GM19025 (cell line): ENCODE data around the gene KRT85.
"Not testable (repeated sequence)": the region's sequence is repeated elsewhere in the genome, so short reads cannot be mapped to it uniquely, and the experiment has no call there.

Source experiments
- ATAC-seq: cut with Tn5 transposase; IDR thresholded peaks from one replicate; pipeline ENCODE4 v1.9.1; 2021; ENCODE audit warnings: mild to moderate bottlenecking, low read depth, moderate library complexity; ENCODE audit not compliant: unreplicated experiment

KRT85 gene

DNA sequence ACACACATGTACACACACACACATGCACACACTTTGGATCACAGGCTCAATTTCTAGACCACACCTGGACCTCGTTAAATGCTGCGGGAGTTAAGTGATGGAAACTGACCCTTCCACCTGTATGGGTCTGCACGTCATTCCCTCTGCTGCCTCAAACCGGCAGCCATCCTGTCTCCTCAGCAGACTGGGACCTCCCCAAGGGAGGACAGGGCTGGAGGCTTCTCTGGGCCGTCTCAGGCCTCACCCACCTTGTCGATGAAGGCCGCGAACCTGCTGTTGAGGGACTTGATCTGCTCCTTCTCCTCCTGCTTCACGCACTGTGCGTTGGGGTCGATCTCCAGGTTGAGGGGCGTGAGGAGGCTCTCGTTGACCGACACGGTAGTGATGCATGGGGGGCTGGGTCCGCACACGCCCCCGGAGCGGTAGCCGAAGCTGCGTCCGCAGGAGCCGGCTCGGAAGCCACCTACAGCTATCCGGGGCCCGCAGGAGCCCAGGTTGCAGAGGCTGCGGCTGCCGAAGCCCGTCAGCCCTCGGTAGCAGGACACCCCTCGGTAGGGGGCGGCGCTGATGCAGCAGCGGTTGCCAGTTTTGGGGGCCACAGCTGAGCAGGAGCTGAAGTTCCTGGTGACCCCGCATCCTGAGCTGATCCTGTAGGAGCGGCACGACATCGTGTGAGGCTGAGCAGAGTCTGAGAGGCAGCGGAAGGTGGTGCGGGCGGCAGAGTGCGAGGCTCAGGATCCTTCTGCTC, at the start of gene KRT85:
KRT85 (minus strand) TSS at position 744 of the 748 bp plus-strand sequence; CDS start at position 668, 76 bp downstream.
- ATAC-seq, result no peak

DNA sequence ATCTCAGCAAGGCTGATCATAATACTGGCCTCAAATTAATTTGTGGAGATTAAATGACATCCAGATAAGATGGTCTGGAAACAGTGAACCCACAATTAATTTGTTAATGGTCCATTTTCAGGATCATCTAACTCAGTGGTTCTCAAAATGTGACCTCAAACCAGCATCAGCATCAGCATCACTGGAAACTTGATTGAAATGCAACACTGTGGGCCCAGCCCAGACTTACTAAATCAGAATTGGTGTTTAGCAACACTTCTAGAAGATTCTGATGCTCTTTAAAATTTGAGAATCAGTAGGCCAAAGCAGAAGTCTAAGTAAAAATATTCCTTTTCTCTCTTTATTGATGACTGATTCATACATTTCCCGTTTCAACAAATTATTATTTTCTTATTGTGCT, 49.5 kb upstream of the KRT85 start:
- ATAC-seq, result no peak

DNA sequence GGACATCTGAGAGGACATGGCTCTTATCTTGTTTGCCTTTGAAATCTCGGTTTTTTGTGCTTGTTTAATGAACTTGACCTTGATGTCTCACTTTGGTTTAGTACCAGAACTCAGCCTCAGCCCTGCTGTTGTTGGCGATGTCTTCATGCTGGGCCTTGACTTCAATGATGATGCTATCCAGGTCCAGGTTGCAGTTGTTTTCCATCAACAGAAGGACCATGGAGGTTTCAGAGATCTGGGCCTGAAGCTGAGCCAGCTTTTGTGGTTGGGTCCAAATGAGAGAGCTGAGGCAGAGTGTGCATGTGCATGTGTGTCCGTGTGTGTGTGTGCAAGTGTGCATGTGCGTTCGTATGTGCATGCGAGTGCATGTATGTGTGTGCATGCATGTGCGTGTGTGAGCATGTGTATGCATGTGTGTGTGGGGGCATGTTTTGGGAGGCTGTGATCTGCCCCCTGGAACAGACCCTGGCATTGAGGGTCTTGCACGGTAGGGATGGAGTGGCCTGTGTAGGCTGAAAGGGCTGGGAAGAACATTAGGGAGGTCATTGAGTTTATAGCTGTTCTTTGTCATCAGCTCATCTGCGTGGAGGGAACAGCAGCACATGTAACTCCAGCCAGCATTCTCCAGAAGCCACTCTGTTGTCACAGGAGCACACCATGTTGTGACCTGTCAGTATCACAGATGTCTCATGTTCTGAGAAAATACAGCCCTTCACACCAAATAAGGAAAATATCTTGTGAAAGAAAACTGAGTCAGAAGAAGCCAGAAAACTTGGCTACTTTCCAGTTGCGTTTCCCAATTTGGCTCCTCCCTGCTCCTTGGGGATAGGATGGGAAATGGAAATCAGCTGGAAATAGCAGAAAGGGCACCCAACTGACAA, 48.8 kb upstream of the KRT85 start:
- ATAC-seq, result no peak

DNA sequence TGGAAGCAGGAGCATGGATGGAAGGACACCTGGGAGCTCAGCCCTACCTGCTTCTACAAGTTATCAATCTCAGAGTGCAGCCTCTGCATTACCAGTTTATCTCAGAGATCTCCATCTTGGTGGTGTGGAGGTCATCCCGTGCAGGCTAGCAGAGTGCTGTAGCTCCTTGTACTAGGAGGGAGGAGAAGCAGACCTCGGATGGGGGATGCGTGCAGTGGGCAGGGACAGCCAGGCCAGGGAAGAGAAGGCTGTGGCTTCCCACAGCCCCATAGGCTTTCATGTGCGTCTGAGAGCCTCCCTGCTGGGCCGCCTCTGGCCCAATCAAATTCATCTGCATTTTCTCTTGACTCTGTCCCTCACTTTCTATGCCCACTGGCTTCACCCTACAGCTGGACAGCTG, 47.7 kb upstream of the KRT85 start:
- ATAC-seq, result no peak

DNA sequence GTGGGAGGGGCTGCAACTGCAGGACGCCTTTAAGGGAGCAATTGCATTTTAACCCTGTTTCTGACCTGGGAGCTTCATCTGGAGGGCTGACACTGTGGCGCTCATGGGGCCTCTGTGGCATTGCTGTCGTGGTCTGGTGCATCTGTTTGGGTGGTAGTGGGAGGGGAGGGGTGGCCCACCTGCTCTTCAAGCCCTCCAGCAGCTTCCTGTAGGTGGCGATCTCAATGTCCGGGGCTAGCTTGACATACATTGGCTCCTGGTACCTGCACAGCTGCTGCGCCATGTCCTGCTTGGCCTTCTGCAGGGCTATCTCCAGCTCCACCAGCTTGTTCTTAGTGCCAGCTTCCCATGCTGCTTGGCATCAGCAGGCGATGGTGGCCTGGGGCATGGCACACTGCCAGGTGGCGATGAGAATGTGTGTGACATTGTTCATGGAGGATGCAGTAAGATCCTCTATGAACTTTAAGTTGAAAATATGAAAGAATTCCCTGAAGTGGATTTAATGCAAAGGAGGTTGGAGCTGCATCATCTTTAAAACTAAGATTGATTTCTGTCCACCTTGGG, 46.6 kb upstream of the KRT85 start:
- no peak for ATAC-seq

DNA sequence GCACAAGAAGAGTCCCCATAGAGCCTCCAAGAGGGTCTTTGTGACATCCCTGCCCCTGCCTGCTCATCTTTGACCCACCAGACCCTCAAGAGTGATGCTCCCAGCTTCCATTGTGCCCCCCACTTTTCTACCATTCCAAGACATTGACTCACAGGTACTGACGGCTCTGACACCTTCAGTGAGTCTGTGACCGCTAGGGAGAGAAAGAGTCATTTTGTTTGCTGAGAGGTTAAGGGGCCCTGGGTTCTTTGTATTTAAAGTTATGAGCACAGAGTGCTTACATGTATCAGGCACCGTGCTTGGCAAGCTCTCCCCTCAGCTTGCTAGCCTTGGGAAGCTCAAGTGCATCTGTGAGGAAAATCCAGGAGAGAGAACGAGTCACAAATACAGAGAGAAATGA, 45.9 kb upstream of the KRT85 start:
- no peak for ATAC-seq

DNA sequence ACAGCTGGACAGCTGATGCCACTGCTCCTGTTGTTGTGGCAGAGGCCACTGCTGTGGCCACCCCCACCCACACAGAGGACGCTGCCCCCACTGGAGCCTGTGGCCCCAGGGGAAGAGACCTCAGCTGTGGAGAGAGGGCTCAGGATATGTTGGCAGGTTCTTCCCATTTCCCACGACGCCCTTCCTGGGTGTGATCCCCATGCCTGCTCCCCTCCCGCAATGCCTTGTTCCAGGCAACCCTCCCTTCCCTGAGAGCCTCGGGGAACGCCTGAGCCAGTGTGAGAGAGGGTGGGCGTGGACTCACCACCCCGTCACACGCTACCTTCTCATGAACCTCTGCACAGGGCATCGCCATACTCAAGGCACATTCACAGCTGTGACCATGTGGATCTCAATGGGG, 44.5 kb upstream of the KRT85 start:
- ATAC-seq, result no peak

DNA sequence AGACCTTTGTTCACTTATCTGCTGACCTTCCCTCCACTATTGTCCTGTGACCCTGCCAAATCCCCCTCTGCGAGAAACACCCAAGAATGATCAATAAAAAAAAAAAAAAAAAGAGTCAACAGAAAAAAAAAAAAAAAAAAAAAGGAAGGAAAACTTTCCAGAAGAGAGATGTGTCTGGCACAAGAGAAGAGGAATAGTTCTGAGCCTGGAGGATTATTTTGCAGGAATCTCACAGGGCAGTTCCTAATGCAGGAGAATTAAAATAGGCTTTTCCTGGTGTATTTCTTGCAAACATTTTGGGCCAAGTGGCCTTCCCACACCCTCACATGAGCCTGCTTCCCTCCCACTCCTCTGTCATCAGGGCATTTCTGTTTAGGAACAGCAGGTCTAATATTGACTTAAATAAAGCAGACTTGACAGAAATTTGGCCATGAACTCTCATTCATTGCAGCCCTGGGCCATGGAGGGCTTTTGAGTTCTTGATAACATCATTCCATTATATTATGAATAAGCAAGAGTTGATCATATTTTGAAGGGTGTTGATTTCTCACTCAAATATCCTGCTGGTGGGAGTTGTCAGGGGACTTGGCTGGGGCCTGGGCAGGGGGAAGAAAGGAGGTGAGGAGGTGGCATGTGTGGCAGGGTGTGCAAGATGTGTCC, 43.4 kb upstream of the KRT85 start:
- not testable (repeated sequence) for ATAC-seq

DNA sequence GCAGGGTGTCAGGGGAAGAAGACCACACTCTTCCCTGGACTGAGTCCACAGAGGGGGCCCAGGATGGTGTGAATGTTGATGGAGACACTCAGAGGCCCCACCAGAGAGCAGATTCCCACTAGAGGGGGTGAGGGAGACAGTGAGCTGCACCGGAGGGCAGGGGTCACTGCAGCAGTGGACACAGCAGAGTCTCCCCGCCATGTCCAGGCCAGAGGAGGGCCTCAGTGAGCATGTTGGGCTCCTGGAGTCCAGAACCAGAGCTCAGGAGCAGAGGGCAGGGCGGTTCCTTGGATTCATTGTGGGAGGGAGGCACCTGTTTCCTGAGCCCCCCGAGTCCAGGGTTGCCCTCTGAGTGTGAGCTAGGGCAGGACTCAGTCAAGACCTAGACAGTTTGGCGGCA, 40.6 kb upstream of the KRT85 start:
- no peak for ATAC-seq

DNA sequence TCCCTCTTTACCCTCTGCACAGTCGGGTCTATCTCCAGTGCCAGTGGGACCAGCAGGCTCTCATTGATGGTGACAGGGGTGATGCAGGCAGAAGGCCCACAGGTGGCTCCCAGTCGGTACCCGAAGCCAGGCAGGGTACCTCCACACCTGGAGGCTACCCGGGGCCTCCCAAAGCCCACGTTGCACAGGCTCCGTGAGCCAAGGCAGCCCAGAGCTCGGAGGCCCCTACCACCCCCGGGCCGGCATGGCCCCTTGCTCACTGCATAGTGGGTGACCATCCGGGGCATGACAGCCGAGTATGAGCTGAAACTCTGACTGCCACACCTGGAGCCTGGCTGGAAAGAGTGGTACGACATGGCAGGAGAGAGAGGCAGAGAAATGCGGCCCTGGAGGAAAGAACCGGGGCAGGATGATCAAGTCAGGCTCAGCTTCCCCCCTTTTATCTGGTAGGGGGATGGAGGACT, 38.7 kb upstream of the KRT85 start, which contains the start of gene KRT82:
KRT82 (minus strand) TSS at position 414 of the 464 bp plus-strand sequence; CDS start at position 356, 58 bp downstream.
- ATAC-seq, result no peak

DNA sequence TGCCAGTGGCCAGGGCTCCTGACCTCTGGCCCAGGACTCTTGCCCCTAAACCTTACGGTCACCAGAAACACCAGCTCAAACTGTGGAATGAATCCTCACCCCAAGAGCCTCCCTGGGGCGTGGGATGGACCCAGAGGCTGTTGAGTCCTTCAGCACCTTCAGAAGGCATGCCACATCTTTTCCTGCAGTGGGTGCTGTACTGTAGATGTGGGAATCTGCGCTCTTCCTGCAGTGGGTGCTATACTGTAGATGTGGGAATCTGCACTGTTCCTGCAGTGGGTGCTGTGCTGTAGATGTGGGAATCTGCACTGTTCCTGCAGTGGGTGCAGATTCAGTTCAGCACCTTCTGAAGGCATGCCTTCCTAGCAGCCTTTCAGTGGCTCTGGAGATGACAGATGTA, 37.7 kb upstream of the KRT85 start:
- ATAC-seq, result no peak

DNA sequence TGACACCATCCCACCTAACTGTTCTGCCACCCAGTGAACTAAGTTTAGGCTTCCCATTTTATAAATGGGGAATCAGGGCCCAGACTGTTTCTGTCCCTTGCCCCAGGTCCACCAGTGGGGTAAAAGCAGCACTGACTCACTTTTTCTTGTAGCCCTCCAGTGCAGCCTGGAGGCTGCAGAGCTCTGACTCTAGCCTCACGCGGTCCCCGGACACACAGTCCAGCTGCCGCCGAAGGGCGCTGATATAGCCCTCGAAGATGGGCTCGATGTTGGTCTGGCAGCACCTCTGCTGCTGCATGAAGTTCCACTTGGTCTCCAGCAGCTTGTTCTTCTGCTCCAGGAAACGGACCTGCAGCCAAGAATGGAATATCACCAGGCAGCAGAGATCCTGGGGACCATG, 36.3 kb upstream of the KRT85 start:
- ATAC-seq, result no peak

DNA sequence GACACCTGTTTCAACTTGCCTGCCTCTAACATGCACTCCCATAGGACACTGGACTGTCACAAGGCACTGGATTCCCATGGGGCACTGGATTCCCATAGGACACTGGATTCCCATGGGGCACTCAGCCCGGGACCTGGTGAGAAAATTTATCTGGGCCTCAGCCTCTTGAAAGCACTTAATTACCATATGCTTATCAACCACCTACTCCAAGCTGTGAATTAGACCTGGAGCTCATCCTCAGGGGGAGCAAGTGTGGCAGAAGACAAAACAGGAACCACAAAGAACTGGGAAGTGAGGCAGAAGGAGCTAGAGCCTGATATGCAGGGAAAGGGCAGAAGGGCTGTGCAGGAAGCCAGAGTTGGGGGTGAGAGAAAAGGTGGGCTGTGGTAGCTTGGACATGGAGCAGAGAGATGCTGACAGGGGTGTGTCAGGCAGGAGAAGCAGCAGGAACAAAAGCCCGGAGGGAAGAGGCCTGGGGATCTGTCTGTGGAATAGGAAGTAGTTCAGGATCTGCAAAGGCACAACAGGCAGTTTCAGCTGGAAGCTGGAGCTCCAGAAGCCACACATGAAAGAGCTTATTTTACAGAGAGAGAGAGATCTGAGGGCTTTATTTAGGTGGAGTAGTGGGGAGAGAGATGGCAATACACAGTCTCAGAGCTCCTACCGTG, 35.7 kb upstream of the KRT85 start:
- no peak for ATAC-seq

DNA sequence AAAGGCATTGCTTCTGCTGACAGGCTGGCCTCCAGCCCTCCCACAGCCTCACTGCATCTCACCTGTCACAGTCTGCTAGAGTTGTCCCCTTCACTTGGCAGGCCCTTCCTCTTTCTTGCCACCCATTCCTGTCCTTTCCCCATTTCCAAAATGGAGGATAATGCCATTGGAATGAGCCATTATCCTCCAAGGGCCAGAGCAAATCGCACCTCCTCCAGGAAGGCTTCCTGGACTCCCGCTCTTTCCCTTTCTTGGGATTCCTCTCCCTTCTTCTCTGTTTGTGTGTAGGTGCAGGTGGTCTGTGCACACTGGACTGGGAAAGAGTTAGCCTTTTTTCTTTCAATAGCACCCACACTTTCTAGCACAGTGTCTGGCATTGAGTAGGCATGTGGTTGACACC, 35.1 kb upstream of the KRT85 start:
- no peak for ATAC-seq

DNA sequence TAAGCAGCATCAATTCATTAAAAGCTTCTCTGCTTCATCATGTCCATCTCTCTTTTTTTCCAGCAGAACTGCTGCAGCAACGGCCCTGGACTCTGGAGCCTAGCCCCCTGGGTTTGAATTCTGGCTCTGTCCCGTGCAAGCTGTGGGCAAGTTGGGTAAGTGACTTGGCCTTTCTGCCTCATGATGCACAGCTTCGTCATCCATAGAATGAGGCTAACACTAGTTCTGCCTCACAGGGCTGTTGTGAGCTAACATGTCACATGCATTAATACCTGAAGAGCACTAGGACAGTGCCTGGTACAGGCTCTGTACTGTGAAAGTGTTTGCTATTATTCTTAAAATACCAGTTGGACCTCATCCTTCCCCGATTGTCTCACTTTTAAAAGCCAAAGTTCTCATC, 34.6 kb upstream of the KRT85 start:
- ATAC-seq, result no peak

DNA sequence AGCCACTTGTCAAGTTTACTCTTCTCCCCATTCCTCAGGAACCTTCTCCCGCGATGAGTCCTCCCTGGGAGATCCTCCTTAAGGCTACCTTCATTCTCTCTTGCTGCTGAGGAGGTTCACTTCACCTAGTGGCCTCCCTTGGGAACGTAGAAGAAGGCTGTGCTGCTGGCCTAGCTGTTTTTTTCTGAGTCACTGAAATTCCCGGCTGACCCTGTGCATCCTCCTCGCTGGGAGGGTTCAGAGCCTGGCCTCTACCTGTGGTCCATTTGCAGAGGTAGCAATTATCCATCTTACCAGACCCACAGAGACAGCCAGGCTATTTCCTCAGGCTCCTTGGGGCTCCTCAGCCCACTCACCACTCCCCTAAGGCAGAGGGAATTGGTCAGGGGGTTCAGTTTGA, 34.2 kb upstream of the KRT85 start:
- ATAC-seq, result no peak

DNA sequence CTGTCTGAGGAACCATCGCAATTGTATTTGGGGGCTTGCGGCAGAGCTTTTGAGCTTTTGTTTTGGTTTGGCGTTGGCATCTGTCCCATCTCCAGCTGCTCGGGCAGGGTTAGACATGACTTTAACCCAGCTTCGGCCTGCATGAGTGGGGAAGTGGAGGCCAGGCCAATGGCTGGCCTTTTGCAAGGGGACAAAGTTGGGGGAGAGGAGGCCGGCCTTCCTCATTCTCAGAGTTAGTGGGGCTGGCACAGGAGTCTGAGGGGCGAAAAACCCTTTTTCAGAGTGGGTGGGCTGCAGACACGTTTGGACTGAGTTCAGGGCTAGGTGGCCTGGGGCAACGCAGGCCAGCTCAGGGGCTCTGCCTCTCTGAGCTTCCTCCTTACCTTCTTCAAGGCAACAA, 33.6 kb upstream of the KRT85 start:
- no peak for ATAC-seq

DNA sequence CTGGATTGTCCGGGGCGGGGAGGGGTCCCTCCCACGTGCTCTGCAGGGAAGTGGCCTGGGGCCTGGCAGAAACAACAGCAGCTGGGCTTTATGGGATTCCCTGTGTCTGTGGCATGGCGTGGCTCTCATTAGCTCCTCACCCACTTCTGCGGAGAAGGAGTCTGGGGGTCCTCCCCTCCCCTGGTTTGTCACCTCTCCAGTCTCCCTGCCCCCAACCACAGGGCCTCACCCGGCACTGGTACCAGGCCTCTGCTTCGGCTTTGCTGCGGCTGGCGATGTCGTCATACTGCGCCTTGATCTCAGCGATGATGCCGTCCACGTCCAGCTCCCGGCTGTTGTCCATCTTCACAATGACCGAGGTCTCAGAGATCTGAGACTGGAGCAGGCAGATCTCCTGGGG, 32.5 kb upstream of the KRT85 start:
- ATAC-seq, result no peak

DNA sequence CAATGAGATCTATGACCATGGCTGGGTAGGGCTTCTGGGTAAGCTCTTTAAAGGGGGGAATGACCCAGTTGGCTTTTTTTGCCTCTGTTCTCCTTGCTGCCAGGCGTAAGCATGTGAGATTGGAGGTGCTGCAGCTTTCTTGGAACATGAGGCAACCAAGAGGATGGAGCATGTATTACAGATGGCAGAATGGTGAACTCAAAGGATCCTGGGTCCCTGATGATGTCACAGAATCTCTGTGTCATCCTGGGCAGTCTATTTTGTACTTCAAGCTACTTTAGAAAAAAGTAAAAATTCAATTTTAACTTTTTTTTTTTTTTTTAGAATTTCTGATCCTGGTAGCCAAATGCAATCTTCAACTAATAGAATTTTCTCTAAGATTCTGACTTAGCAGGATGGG, 30.9 kb upstream of the KRT85 start:
- no peak for ATAC-seq

DNA sequence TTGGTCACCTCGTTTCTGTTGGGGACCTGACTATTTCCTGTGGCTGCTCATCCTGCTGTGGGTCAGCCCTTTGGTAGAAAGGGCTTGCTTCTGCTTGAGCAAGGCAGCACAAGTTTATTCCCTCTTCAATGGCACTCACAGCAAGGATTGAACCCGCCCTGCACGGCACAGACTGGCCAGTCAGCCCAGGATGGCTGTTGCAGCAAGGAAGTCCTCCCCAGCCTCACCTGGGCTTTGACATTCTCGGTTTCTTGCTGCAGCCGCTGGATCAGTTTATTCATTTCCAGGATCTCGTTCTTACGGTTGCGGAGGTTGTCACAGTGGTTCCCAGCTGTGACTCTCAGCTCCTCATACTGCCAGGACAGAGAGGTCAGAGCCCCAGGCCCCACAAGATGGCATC, 29.4 kb upstream of the KRT85 start:
- ATAC-seq, result no peak
